HL-60 (cell line): ENCODE results near the gene YIPF6.

Experiments
- GABPA ChIP-seq: IDR thresholded peaks from 2 replicates; pipeline ENCODE4 v1.6.1; 2012; ENCODE audit warnings: low read depth
- POLR2AphosphoS5 ChIP-seq: IDR thresholded peaks from 2 replicates; pipeline ENCODE4 v1.6.1; 2012; ENCODE audit warnings: low read depth
- REST ChIP-seq: IDR thresholded peaks from 2 replicates; pipeline ENCODE4 v1.6.1; 2012; ENCODE audit warnings: low read depth; ENCODE audit not compliant: insufficient replicate concordance
- SPI1 ChIP-seq: IDR thresholded peaks from 2 replicates; pipeline ENCODE4 v1.6.1; 2012; ENCODE audit warnings: low read depth, mild to moderate bottlenecking, borderline replicate concordance
- TF ChIP-seq, protein P1 (sequence below): IDR thresholded peaks from one replicate; pipeline ENCODE4 v1.5.1; 2011; ENCODE audit warnings: low read length, control low read depth, inconsistent platforms; ENCODE audit not compliant: insufficient read depth

DNA sequence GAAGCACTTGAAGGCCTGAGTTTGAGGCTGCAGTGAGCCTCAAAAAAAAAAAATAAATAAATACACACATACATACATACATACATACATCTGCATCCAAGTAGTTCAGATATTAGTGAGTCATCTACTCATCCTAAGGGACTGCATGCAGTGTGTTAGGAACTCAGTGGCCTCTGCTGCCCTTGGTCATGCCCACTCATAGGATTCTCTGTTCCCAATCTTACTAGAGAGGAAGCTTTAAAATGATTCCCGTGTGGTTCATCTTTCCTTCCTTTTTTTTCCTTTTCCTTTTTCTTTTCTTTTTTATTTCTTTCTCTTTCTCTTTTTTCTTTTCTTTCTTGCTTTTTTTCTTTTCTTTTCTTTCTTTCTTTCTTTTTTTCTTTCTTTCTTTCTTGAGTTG is 10.9 kb upstream of the YIPF6 start:
- TF ChIP-seq, protein P1, sequence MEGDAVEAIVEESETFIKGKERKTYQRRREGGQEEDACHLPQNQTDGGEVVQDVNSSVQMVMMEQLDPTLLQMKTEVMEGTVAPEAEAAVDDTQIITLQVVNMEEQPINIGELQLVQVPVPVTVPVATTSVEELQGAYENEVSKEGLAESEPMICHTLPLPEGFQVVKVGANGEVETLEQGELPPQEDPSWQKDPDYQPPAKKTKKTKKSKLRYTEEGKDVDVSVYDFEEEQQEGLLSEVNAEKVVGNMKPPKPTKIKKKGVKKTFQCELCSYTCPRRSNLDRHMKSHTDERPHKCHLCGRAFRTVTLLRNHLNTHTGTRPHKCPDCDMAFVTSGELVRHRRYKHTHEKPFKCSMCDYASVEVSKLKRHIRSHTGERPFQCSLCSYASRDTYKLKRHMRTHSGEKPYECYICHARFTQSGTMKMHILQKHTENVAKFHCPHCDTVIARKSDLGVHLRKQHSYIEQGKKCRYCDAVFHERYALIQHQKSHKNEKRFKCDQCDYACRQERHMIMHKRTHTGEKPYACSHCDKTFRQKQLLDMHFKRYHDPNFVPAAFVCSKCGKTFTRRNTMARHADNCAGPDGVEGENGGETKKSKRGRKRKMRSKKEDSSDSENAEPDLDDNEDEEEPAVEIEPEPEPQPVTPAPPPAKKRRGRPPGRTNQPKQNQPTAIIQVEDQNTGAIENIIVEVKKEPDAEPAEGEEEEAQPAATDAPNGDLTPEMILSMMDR = no peak
- TF ChIP-seq SPI1 = no peak
- no peak for TF ChIP-seq POLR2AphosphoS5
- TF ChIP-seq REST = no peak
- no peak for TF ChIP-seq GABPA
